Ishikawa (cell line): Measurements from ENCODE around the gene TBC1D14.

ENCODE experiments used
- CEBPB ChIP-seq: IDR thresholded peaks from 2 replicates; pipeline ENCODE4 v1.6.1; 2012
- CREB1 ChIP-seq: IDR thresholded peaks from 2 replicates; pipeline ENCODE4 v1.6.1; 2012; ENCODE audit warnings: low read depth
- EGR1 ChIP-seq: IDR thresholded peaks from 2 replicates; pipeline ENCODE4 v1.6.1; 2012
- EP300 ChIP-seq: IDR thresholded peaks from 2 replicates; pipeline ENCODE4 v1.6.1; 2012; ENCODE audit warnings: borderline replicate concordance
- FOXM1 ChIP-seq: IDR thresholded peaks from 2 replicates; pipeline ENCODE4 v1.6.1; 2012; ENCODE audit warnings: low read depth, borderline replicate concordance
- NFIC ChIP-seq: IDR thresholded peaks from 2 replicates; pipeline ENCODE4 v1.6.1; 2012
- RAD21 ChIP-seq: IDR thresholded peaks from 2 replicates; pipeline ENCODE4 v1.6.1; 2012; ENCODE audit warnings: low read depth
- TAF1 ChIP-seq: IDR thresholded peaks from 2 replicates; pipeline ENCODE4 v1.6.1; 2012; ENCODE audit warnings: low read depth, mild to moderate bottlenecking
- TCF12 ChIP-seq: IDR thresholded peaks from 2 replicates; pipeline ENCODE4 v1.6.1; 2012; ENCODE audit warnings: low read depth
- TEAD4 ChIP-seq: IDR thresholded peaks from 2 replicates; pipeline ENCODE4 v1.6.1; 2012
- YY1 ChIP-seq: IDR thresholded peaks from 2 replicates; pipeline ENCODE4 v1.6.1; 2012; ENCODE audit warnings: low read depth
- ZBTB7A ChIP-seq: IDR thresholded peaks from 2 replicates; pipeline ENCODE4 v1.6.1; 2012; ENCODE audit warnings: low read depth
- TF ChIP-seq, protein P1 (sequence below): IDR thresholded peaks from 2 replicates; pipeline ENCODE4 v1.6.1; 2012; ENCODE audit warnings: low read depth, mild to moderate bottlenecking
- TF ChIP-seq, protein P2 (sequence below): IDR thresholded peaks from 2 replicates; pipeline ENCODE4 v1.6.1; 2012
- TF ChIP-seq, protein P3 (sequence below): IDR thresholded peaks from 2 replicates; pipeline ENCODE4 v1.6.1; 2012

The TBC1D14 gene

DNA sequence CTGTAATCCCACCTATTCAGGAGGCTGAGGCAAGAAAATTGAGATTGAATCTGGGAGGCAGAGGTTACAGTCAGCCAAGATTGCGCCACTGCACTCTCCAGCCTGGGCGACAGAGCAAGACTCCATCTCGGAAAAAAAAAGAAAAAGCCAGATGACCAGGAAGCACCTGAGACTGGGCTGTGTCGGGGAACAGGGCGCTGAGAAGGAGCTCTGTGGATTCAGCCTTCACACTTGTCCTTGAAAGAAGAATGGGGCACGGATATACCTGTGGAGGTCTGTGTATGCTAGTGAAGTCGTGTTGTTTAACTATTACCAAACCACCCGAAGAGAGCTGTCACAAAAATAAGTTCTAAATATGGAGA, 94.2 kb downstream of the TBC1D14 start:
- TF ChIP-seq TEAD4 (no peak), EP300 (no peak), NFIC (no peak), RAD21 (no peak), CREB1 (no peak), YY1 (no peak), EGR1 (no peak)
- TF ChIP-seq, protein P1, sequence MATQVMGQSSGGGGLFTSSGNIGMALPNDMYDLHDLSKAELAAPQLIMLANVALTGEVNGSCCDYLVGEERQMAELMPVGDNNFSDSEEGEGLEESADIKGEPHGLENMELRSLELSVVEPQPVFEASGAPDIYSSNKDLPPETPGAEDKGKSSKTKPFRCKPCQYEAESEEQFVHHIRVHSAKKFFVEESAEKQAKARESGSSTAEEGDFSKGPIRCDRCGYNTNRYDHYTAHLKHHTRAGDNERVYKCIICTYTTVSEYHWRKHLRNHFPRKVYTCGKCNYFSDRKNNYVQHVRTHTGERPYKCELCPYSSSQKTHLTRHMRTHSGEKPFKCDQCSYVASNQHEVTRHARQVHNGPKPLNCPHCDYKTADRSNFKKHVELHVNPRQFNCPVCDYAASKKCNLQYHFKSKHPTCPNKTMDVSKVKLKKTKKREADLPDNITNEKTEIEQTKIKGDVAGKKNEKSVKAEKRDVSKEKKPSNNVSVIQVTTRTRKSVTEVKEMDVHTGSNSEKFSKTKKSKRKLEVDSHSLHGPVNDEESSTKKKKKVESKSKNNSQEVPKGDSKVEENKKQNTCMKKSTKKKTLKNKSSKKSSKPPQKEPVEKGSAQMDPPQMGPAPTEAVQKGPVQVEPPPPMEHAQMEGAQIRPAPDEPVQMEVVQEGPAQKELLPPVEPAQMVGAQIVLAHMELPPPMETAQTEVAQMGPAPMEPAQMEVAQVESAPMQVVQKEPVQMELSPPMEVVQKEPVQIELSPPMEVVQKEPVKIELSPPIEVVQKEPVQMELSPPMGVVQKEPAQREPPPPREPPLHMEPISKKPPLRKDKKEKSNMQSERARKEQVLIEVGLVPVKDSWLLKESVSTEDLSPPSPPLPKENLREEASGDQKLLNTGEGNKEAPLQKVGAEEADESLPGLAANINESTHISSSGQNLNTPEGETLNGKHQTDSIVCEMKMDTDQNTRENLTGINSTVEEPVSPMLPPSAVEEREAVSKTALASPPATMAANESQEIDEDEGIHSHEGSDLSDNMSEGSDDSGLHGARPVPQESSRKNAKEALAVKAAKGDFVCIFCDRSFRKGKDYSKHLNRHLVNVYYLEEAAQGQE: no peak

DNA sequence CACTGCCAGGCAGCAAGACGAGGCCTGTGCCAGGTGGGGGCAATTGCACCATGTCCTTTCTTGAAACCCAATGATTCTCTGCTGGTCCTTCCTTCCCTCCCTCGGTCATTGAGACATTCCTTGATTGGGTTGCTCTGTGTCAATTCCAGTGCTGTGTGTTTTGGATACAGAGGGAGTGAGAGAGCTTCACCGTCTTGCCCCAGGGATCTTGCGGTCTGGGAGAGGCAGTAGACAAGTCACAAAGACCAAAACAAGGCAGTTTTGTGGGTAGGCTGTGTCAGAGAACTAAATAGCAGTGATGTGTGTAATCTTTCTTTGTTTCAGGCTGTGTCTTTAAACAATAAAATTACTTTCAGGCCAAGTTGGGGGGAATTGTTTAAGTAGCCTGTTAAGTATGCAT, 94.7 kb downstream of the TBC1D14 start:
- TF ChIP-seq CEBPB (no peak), ZBTB7A (no peak), TAF1 (no peak), NFIC (no peak), CREB1 (no peak), TCF12 (no peak), TEAD4 (no peak), FOXM1 (no peak), EGR1 (no peak), YY1 (no peak), RAD21 (no peak), EP300 (no peak)
- TF ChIP-seq, protein P1: no peak
- TF ChIP-seq, protein P2, sequence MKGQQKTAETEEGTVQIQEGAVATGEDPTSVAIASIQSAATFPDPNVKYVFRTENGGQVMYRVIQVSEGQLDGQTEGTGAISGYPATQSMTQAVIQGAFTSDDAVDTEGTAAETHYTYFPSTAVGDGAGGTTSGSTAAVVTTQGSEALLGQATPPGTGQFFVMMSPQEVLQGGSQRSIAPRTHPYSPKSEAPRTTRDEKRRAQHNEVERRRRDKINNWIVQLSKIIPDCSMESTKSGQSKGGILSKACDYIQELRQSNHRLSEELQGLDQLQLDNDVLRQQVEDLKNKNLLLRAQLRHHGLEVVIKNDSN: no peak
- TF ChIP-seq, protein P3, sequence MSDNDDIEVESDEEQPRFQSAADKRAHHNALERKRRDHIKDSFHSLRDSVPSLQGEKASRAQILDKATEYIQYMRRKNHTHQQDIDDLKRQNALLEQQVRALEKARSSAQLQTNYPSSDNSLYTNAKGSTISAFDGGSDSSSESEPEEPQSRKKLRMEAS: no peak

DNA sequence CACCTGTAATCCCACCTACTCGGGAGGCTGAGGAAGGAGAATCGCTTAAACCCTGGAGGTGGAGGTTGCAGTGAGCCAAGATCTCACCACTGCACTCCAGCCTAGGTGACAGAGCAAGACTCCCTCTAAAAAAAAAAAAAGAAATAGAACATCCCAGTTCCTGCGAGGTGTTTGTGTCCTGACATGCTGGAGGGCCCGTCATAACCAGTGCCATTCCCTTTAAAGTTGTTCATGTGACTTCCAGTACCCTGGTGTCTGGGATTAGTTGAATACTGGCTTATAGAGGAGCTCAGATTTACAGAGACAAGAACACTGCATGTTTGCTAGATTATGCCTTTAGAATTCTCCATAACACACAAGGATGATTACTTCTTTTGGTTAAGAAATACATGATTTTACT, 95.9 kb downstream of the TBC1D14 start:
- TF ChIP-seq CREB1: no peak
- no peak for TF ChIP-seq FOXM1
- TF ChIP-seq CEBPB: no peak
- no peak for TF ChIP-seq ZBTB7A
- TF ChIP-seq YY1: no peak
- TF ChIP-seq NFIC: no peak
- TF ChIP-seq EGR1: no peak
- TF ChIP-seq EP300: no peak
- TF ChIP-seq, protein P3: no peak
- TF ChIP-seq RAD21: no peak
- TF ChIP-seq, protein P2: no peak
- TF ChIP-seq, protein P1: no peak
- TF ChIP-seq TEAD4: no peak
- TF ChIP-seq TAF1: no peak
- no peak for TF ChIP-seq TCF12

DNA sequence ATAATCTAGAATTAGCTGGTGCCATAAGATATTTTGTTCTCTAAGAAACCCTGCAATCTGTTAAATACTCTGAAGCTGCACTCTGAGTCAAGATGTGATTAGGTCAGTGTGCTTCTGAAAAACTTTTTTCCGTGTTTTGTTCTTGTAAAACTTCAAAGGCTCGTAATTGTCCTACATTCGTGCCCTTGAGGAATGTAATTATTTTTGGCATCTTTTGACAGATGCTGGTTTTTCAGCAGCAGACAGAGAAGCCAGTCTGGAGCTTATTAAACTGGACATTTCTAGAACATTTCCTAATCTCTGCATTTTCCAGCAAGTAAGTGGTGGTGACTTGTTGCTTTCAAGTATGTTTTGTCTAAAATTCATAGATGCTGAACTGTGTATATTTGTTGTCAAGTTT, 96.8 kb downstream of the TBC1D14 start:
- TF ChIP-seq EGR1 (no peak), CREB1 (no peak), NFIC (no peak)
- TF ChIP-seq, protein P3: no peak
